SKM-1 treated with dmso at 0.1 percent for 144 hours (cell line): ENCODE results near the gene SMG7.

Experiments
- DNase-seq: peaks from one replicate; lab custom pipeline; 2025; ENCODE audit not compliant: unreplicated experiment; lab: John Stamatoyannopoulos, UW

Gene SMG7

DNA sequence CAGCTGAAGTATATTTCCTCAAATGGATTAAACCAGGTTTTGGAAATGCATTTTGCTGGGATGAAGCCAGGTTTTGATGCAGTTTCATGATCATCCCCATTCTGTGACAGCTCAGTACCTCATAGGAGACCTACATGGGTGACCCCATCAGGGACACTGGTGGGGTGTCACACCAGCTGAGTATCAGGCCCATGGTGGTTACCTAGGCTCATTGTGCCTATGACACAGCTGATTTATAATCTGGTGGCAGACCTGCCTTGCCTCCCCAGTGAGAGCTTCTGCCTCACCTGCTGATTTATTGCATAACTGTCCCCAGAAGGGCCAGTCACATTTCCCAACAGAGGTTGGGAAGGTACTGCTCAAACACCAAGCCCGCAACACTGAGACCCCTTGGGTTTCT lies 114.2 kb downstream of the SMG7 start:
- no peak for DNase-seq

DNA sequence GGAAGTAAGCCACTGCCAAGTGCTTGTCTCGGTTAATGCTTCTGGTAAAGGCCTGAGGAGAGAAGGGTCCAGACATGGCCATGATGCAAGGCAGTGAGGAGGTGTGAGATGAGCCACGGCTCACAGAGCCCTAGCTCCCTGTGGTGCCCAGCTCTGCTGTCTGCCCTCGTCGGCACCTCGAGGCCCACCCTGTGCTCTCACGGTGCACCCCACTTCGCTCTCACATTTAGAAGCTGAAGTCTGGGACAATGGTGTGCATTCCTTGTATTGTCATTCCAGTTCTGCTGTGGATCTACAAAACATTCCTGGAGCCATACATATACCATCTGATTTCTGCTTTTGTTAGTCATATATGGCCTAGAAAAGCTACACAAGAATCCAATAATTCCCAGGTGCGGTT lies 114.6 kb downstream of the SMG7 start:
- no peak for DNase-seq

DNA sequence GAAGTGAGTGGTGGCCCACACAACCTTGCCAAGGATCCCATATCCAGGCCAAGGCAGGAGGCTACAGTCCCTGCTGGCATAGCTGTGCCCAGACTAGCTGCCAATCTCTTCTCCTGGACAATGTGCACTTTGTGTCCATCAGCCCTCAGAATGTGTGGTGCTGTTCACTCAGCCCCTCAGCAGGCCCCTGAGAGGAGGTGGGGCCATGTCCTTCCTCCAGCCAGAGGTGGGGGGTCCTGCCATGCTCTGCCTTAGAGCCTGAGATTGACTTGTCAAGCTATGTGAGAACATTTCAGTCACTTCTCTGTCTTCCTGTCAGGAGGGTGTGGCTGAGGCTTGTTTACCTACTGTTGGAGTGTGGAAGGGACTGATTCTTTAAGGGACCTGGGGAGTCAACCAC lies 116.5 kb downstream of the SMG7 start:
- no peak for DNase-seq

DNA sequence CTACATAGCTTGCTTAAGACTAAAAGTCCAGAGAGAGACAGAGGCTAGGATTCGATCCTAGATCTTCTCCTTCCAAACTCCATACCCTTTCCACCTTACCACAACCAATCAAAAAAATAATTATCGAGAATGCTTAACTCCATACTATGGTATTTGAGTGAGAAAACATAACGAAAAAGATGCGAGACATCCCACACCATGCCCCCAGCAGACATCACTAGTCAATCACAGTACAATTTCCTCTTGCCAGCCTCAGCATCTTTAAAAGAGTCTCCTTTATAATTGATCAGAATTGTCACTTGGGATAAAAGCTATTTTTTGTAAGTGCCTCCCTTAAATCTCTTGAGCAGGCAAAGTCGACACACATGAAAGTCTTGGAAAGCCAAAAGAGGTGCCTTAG lies 117.1 kb downstream of the SMG7 start:
- DNase-seq: no peak

DNA sequence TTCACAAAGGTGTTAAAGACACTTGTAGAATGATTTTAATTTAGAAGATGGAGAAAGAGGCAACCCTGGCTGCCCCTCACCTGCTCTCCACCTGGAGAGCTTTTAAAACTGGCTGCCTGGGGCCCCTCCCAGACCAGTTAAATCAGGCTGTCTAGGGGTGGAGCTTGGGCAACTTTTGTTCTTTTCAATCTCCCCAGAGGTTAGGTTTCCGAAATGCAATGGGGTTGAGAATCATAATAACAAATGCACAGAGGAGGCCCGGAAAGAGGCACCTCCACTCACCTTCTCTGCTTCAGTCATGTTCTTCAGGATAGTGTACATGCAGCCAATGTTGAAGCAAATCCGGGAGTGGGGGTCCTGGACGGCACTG lies 117.6 kb downstream of the SMG7 start:
- no peak for DNase-seq

DNA sequence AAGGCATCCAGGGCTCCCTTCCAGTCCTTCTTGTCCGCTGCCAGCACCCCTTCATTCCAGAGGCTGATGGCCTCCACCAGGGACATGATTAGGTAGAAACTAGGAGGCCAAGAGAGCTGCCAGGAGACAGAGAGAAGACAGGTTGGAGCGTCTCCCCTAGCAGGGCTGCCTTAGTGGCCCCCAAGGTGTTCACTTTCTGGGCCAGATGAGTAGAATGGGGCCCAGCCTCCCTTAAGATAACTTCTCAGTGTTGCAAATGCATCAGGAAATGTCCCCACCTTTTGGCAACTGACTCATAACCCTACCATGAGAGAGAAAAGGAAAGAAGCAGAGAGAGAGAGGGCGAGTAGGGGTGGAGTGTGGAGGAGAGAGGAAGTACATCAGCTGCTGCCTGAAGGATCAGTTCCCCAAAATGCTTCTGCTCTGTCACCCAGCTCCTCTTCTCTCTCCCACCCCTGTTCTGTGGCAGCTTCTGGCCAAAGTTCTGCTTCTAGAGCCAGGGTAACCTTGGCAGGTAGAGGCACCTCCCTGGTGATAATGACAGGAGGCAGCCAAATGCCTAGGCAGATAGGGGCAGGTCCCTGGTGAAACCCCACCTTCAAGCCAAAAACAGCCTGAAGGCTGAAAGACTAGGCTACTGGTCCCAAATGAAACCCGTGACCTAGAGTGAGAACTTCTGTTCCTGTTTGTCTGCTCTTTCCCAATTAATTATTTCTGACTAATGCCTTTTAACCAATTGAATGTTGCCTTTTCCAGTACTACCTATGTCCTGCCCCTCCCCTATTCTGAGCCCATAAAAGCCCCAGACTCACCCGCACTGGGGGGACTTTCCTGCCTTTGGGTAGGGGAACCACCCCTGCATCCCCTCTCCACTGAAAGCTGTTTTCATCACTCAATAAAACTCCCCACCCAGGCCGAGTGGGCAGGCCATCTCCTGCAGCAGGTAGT lies 118.2 kb downstream of the SMG7 start, which contains the start of gene NCF2:
TSS of gene NCF2 (minus strand) at position 216 of the 948 bp plus-strand sequence. CDS start at position 86, 130 bp downstream.
- DNase-seq: peak; percentile 100

DNA sequence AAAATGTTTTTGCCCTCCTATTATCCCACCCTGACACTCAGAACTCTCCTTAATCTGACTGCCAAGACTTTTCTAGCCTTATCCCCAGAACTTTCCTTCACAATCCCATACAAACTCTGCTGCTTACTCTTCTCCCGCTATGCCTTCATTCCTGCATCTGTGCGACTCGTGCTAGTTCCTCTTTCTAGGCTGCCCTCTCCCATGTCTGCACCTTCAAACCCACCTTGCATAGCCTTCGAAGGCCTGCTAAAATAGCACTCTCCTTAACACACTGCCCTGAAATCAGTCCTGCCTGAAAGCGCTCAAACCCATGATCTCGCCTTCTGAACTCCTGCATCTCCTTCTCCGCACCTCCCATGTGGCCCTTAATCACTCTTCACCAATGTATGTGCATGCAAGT lies 120.4 kb downstream of the SMG7 start:
- DNase-seq: peak; percentile 60

DNA sequence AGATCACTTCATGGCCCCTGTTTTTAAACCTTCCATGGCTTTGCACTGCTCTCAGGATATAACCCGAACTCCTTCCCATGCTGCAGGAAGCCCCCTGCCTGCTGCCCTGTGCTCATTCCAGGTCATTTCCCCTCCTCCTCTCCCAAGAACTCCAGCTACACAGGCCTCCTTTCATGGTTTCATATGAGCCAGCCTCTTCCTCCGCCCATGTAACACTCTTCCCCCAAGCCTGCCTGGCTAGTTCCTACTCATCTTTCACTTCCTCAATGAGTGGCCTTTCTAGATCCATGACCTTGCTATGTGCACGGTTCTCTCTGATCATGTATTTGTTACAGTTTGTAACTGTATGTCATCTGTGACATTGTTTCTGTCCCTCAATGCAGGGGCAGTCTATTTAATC lies 121.1 kb downstream of the SMG7 start:
- peak; percentile 94 for DNase-seq

DNA sequence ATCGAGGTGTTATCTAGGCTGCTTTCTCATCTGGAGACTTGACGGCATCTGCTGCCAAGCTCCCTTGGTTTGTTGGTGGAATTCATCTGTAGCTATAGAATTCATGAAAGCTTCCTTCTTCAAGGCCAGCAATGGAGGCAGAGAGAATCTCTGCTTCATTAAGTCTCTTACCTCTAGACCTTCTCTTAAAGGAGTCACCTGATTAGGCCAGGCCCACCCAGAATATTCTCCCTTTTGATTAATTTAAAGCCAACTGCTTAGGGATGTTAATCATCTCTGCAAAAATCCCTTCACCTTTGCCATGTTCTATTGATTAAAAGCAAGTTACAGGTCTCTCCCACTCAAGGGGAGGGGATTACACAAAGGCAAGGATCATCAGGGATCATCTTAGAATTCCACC lies 123.2 kb downstream of the SMG7 start:
- no peak for DNase-seq

DNA sequence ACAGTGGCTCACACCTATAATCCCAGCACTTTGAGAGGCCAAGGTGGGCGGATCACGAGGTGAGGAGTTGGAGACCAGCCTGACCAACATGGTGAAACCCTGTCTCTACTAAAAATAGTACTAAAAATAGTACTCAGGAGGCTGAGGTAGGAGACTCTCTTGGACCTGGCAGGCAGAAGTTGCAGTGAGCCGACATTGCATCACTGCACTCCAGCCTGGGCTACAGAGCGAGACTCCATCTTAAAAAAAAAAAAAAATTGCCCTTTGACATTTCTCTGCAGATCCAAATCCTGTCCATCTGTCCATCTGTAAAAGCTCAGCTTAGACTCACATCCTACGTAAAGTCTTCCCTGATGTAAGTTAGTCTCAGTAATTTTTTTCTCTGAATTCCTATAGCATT lies 124.2 kb downstream of the SMG7 start:
- no peak for DNase-seq

DNA sequence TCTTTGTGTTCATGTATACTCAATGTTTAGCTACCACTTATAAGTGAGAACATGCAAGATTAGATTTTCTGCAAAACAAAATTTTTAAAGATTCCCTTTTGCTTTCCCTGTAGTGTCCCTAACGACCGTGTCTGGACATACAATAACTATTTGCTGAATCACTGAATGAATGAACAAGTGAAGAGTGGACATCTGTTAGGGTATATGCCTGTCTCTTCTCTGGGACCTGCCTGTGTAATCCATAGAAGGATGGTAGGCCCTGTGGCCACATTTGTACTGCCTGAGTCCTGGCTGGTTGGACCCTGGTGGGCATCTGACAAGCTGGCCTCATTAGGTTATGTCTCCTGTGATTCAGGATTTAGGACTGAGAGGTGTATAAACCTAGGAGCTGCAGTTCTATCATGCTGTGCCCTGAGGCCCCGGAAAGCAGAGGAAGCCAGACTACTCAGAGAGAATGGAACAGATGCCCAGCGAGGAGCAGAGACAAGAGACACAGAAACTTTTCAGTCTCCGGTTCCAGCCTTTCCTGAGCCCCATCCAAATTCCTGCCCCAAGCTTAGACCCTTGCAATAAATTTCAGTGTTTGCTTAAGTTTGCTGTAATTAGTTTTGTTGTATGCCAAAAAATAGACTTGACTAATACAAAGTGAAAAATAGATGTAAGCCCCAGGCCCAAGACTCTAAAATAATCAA lies 125.5 kb downstream of the SMG7 start:
- no peak for DNase-seq

DNA sequence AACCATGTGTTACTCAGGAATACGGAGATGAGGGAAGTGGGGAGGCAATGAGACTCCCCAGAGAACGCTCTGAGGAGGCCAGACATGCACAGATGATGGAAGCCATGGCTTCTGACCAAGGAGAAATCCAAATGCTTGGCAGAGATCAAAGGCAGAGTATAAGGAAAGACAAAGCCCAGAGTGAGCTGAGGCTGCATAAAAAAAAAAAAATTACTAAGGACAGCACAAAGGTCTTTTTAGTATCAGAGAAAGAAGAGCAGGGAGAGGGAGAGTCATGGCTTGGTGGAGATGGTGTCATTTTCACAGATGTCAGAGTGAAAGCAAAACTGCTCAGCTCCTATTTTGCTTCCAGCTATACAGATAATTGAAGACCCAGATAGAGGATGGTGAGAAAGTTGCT lies 126.1 kb downstream of the SMG7 start:
- no peak for DNase-seq

DNA sequence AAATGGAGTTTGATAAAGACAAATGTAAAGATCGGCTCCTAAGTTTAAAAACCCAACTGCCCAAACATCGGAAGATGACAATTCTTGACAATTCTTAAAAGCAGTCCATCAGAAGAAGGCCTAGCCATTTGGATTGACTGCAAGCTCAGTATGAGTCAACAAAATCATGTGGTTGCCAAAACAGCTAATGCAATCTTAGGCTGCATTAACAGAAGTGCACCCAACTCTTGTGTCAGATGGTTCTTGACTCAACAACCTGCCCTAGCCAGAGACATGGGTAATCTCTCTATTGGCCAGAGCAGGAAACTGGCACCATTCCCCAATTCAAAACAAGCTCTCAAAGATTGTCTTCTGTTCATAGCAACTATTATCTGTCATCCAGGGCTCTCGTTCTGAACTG lies 127.8 kb downstream of the SMG7 start:
- DNase-seq: peak; percentile 68

DNA sequence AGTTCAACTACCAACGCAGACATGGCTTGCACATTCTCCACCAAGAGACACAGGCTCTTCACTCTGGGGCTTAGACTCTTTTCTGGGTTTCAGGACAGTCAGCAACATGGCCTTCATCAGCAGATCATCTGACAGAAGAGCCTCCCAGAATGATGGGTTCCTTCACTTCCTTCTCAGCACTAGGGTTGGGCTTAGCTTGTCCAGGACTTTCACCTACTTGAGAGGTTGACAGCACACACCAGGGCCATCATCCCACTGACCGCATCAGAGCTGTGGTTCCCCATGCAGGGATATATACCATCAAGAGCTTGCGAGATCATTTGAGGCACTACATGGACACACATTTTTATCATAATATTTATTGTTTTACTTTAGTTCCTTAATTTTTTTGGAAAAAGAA lies 128.3 kb downstream of the SMG7 start:
- DNase-seq: no peak

DNA sequence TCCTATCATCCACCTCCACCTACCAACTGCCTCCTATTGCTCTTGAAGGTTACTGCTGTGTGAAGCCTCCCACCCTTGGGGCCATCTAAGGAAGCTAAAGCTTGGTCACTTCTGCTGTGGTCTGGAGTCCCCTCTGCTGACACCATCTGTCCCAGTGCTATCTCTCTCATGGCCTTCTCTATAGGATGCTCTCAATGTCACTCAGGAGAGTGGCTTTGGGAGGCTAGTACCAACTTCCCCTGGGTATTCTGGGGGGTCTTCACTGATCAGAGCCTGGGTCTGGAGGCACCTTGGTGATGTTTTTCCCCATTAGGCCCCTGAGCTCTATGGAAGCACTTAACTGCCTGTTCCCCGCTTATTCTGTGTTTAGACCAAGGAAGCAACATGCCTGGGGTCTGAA lies 130.2 kb downstream of the SMG7 start:
- DNase-seq: no peak
